Sciatic nerve (tissue), 1 donor: ENCODE data around the gene SMC1B. TPM values are rescaled to one million over a fixed set of nuclear protein-coding genes. Genes with fewer than 3 reads are reported as not detected.

ENCODE experiments used
- total RNA-seq: library from RNA; stranded (reverse); fragmentation: NEBNext Ultra II Directional; extraction: Animal tissue kit (Norgen Biotek cat#: 25700); gene quantifications from one replicate; pipeline ENCODE4 v1.2.1, GENCODE V29; 2021
- donor health status: DM: no; HTN: no; CAD: no.

SMC1B gene
- total RNA-seq, 1 donor from 2014 or later, result not detected

Other genes with a start within 250 kb of the SMC1B start
- gene NUP50, start 249.7 kb downstream of the SMC1B start, total RNA-seq, result 55.9 TPM
- 119 TPM for gene KIAA0930, start 172.7 kb downstream of the SMC1B start, total RNA-seq
- not detected for gene UPK3A, start 128.7 kb downstream of the SMC1B start, total RNA-seq
- 44.9 TPM for gene FAM118A, start 103.7 kb downstream of the SMC1B start, total RNA-seq
- gene RIBC2, start 94 bp upstream of the SMC1B start, total RNA-seq, result 0.22 TPM
- 624 TPM for gene FBLN1, start 89.3 kb upstream of the SMC1B start, total RNA-seq